GM19351 (cell line): ENCODE results near the gene BORCS5.
"Not testable (repeated sequence)": the region's sequence is repeated elsewhere in the genome, so short reads cannot be mapped to it uniquely, and the experiment has no call there.

Source experiments
- ATAC-seq: cut with Tn5 transposase; IDR thresholded peaks from one replicate; pipeline ENCODE4 v1.9.1; 2021; ENCODE audit warnings: mild to moderate bottlenecking, moderate library complexity; ENCODE audit not compliant: unreplicated experiment

BORCS5 gene

GRCh38 chr12:12480074-12480473 is 123.2 kb downstream of the BORCS5 start:
- ATAC-seq: no peak

- ATAC-seq: no peak
Observed at GRCh38 chr12:12481631-12482030, 124.8 kb downstream of the BORCS5 start.

DNA sequence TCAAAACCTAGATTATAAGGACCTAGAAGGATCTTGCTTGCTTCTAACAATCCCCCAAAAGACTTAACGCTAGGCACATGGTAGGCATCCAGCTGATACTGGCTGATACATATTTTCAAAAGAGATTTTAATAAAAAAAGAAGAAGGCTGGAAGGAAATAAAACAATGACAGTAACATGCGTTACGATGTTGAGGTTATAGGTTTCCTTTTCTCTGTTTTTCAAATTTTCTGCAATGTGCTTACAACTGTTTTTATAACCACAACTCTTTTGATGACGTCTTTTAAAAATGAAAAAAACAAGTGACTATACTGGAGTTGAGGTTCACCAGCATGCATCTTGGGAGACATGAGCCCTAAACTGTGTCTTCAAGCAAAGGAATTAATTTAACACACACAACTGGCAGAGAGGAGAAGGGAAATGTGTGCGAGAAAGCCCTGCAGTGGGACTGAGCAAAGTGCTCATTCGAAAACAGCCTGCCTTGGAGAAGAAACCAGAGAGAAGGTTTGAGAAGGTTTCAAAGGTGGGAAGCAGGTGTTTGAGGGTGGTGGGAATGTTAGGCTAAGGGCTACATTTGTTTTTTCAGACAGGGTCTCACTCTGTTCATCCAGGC is 125.4 kb downstream of the BORCS5 start:
- no peak for ATAC-seq

- peak; percentile 57 for ATAC-seq
Observed at GRCh38 chr12:12482959-12483358, 126.1 kb downstream of the BORCS5 start.

- peak; percentile 11 for ATAC-seq
Observed at GRCh38 chr12:12483438-12483837, 126.6 kb downstream of the BORCS5 start.

GRCh38 chr12:12486661-12487240 is 129.9 kb downstream of the BORCS5 start:
- peak; percentile 79 for ATAC-seq

DNA sequence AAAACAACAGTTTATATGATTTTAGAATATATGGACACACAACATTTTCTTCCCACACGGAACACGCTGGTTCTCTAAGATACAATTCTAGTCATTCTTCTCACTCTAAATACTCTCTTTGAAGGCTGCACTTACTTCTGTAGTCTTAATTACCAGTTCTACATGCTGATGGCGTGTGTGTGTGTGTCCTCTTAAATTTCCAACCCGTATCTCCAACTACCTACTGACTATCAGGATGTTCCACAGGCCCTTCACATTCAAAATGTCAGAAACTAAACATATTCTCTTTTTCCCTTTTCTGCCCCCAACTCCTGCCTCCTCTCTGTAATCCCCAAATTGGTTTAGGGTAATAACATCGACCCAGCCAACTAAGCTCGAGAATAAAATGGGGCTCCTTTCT is 130.6 kb downstream of the BORCS5 start:
- ATAC-seq: no peak

DNA sequence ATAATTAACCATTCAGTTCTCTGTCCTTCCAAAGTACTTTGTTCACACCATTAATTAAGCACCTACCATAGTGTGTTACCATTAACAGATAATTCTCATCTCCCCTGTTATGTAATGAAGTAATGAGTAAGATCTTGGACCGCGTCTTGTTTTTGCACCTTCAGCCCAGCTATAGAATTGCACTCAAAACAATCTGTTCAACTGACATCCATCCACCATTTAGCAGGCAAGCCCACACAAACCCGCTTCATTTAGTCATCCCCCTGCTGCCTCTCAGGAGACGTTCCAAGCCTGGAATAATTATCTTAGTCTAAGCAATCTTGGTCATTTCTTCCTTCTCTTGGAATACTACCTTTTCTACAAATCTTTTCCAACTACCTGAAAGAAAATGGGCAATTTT is 131.4 kb downstream of the BORCS5 start:
- ATAC-seq: no peak

DNA sequence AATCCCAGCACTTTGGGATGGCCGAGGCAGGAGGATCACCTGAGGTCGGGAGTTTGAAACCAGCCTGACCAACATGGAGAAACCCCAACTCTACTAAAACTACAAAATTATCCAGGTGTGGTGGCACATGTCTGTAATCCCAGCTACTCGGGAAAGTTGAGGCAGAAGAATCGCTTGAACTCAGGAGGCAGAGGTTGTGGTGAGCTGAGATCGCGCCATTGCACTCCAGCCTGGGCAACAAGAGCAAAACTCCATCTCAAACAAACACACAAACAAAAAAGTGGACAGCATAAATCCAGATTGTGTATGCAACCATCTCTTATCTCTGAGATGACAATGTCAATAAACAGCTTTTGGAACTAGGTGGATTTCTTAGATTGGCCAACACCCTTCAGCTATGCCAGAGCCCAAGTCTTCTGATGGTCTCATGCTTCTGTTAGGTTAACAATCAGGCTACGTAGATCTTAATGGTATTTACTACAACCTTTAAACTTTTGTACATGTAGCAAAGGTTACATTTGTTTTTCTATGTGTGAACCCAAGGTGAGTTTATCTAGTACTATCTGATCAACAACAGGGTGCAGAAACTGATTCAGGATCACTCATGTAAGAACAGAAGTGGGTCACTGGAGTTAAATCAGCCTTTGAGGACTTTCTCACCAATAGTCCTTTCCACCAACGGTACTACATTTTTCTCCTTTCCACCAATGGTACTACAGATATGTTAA is 132.1 kb downstream of the BORCS5 start:
- ATAC-seq: no peak

DNA sequence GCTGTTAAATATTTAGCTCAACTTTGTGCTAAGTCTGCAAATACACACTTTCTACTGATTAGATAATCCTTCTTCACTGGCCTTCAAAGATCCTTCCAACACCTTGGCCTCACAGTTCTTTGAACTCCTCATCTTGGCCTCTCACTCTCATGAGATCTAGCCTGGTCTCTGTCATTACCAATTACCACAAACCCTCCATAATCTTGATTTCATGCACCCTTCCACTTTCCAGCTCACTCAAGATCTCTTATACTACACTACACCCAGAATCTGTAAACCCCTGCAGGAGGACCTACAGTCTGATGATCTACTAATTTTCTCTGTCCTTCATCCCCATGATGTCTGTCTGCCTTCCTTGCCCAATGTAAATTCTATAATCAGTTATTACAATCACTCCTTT is 134.7 kb downstream of the BORCS5 start:
- no peak for ATAC-seq

- ATAC-seq: no peak
Observed at GRCh38 chr12:12492547-12492946, 135.7 kb downstream of the BORCS5 start.

DNA sequence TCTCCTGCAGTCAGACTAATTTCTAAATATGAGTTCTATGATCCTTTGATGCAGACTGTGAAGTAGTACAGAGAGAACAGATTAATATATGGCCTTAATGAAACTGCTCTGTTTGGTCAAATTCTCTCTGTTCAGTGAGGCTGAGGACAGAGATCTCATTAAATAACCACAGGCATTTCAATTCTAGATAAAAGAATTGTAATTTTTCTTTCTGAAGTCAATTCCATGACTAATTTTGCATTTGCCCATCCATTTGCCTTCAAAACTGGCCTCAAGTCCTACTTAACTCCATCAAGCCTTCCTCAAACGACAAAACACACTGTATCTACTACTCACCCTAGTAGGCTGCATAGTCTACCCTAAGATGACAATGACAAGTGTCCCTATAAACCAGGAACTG is 138.7 kb downstream of the BORCS5 start:
- ATAC-seq: no peak

- no peak for ATAC-seq
Observed at GRCh38 chr12:12498210-12498609, 141.3 kb downstream of the BORCS5 start.

GRCh38 chr12:12499909-12500604 is 143.2 kb downstream of the BORCS5 start:
- no peak for ATAC-seq

GRCh38 chr12:12501121-12501520 is 144.2 kb downstream of the BORCS5 start:
- no peak for ATAC-seq

DNA sequence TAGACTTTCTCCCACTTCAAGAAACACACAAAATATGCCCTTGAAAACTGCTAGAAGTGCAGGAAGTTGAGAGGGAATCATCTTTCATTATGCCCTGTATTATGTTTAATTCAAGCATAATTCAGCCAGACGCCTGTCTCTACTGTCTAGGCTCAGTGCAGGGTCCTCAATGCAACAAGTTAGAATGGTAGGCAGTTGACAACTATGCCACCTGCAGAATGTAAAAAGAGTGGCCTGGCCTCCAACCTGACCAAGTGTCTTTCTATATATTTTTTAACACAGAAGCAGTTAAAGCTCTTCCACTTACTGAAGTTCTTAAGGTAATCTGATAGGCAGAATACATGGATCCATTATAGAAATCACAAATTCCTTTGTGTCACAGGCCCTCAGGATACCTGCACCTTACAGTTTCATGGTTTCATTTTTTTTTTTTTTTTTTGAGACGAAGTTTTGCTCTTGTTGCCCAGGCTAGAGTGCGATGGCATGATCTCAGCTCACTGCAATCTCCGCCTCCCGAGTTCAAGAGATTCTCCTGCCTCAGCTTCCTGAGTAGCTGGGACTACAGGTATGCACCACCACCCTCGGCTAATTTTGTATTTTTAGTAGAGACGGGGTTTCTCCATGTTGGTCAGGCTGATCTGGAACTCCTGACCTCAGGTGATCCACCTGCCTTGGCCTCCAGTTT is 145.4 kb downstream of the BORCS5 start:
- not testable (repeated sequence) for ATAC-seq

DNA sequence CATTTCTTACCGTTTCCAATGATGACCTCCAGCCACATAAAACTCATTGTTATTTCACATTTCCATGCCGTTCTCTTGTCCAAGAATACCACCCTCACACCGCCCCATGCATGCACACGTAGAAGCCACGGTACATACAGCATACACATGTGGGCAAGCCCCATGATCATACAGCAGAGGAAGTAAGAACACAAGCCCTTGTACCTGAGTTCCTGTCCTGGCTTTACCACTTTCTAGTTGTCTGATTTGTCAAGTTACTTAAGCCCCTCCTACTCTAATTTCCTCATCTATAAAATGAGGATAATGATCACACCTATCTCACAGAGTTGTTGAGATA is 145.9 kb downstream of the BORCS5 start:
- ATAC-seq: no peak

- no peak for ATAC-seq
Observed at GRCh38 chr12:12503384-12504078, 146.7 kb downstream of the BORCS5 start.

- ATAC-seq: peak; percentile 92
Observed at GRCh38 chr12:12505544-12506495, 148.9 kb downstream of the BORCS5 start.

DNA sequence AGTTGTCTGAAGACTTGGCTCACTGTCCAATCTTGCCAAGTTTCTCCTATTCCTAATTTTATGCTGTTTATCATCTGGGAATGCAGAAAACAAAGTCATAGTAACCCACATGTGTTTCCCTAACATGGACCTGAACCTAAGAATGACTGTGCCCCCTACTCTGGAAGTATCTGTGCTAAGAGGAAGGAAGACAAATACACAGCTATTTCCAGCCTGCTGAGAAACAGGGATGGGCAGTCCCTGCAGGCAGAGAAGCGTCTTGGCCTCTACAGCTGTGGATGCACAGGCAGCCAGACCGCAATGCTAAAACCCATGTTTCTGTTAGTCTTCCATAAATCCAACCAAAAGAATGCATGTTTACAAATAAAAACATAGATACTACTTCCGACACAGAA is 149.6 kb downstream of the BORCS5 start:
- ATAC-seq: no peak
